HCT116 (cell line): ENCODE measurements around the gene RPUSD3.

Experiments
- ATF3 ChIP-seq: IDR thresholded peaks from 2 replicates; pipeline ENCODE4 v1.6.1; 2012
- CEBPB ChIP-seq: IDR thresholded peaks from 2 replicates; pipeline ENCODE4 v1.6.1; 2012; ENCODE audit warnings: low read depth
- CTCF ChIP-seq, 3 experiments: fragments of 200-600 bp in 1 of 3; sonication (generic) in 1 of 3; IDR thresholded peaks in 2 of 3; conservative IDR thresholded peaks in 1 of 3; 2 replicates each; pipeline ENCODE4 v1.5.1; 2012 to 2017; ENCODE audit warnings: low read depth in 2 of 3, low read length in 2 of 3, antibody characterized with exemption in 1 of 3, borderline replicate concordance in 1 of 3, control low read depth in 1 of 3, mild to moderate bottlenecking in 1 of 3, mixed read lengths in 1 of 3, mixed run types in 1 of 3, moderate library complexity in 1 of 3; ENCODE audit not compliant: insufficient read depth in 1 of 3
- EZH2 ChIP-seq: fragments of 200-600 bp; sonication (generic); IDR thresholded peaks from 2 replicates; pipeline ENCODE4 v1.6.1; 2017; ENCODE audit warnings: antibody characterized with exemption, mixed run types
- EZH2phosphoT487 ChIP-seq: fragments of 200-600 bp; IDR thresholded peaks from 2 replicates; pipeline ENCODE4 v1.6.1; 2018; ENCODE audit warnings: antibody characterized with exemption, borderline replicate concordance
- JUND ChIP-seq: IDR thresholded peaks from 2 replicates; pipeline ENCODE4 v1.6.1; 2012
- RAD21 ChIP-seq: IDR thresholded peaks from 2 replicates; pipeline ENCODE4 v1.6.1; 2012; ENCODE audit warnings: low read depth, mild to moderate bottlenecking
- REST ChIP-seq: IDR thresholded peaks from 2 replicates; pipeline ENCODE4 v1.6.1; 2012; ENCODE audit warnings: low read depth
- SIN3A ChIP-seq: IDR thresholded peaks from 2 replicates; pipeline ENCODE4 v1.6.1; 2012; ENCODE audit warnings: low read depth
- ZNF274 ChIP-seq: fragments of 200-500 bp; sonication (Bioruptor generic); IDR thresholded peaks from 2 replicates; pipeline ENCODE4 v1.6.1; 2014; ENCODE audit warnings: mild to moderate bottlenecking, low read depth, low read length, inconsistent platforms

GRCh38 chr3:9837701-9838582 lies 5.9 kb downstream of the RPUSD3 start:
- TF ChIP-seq ZNF274 (no peak), EZH2phosphoT487 (no peak), CTCF (IDR thresholded peaks at IDR 0.05 in 2 of 3, conservative IDR thresholded peaks at IDR 0.05 in 1 of 3; ENCODE audit: borderline replicate concordance in 1 of 3, insufficient read depth in 1 of 3, low read depth in 2 of 3, low read length in 2 of 3) (no peak), JUND (no peak), RAD21 (no peak), EZH2 (no peak), REST (no peak), CEBPB (no peak), ATF3 (no peak), SIN3A (no peak)
